Activated naive CD4-positive, alpha-beta T cell treated with anti-CD3 and anti-CD28 coated beads, Interleukin-2, amount 10 ng/mL, durations not matched to agents 7 days and 5 days (primary cell): ENCODE results near the gene COL13A1.

ENCODE experiments used
- CTCF ChIA-PET: fragments of 350-600 bp; sonication (Branson Sonifier 250); formaldehyde crosslinking; loops from one replicate; lab custom pipeline; 2021; ENCODE audit warnings: antibody characterized with exemption; lab: Charles Lee
- DNase-seq: peaks from one replicate; pipeline ENCODE4 v3.0.0-alpha.2; 2020
- H3K27ac Mint-ChIP-seq: one replicate; pipeline ENCODE4 v1.8.0; 2021; ENCODE audit warnings: mild to moderate bottlenecking, moderate library complexity, mixed read lengths
- H3K27me3 Mint-ChIP-seq: one replicate; pipeline ENCODE4 v1.8.0; 2021; ENCODE audit warnings: mild to moderate bottlenecking, mixed read lengths
- H3K36me3 Mint-ChIP-seq: one replicate; pipeline ENCODE4 v1.8.0; 2021; ENCODE audit warnings: mixed read lengths
- H3K4me1 Mint-ChIP-seq: one replicate; pipeline ENCODE4 v1.8.0; 2021; ENCODE audit warnings: mixed read lengths
- H3K4me3 Mint-ChIP-seq: one replicate; pipeline ENCODE4 v1.8.0; 2021; ENCODE audit warnings: mild to moderate bottlenecking, moderate library complexity, mixed read lengths
- H3K9me3 Mint-ChIP-seq: one replicate; pipeline ENCODE4 v1.8.0; 2021; ENCODE audit warnings: mixed read lengths

Gene COL13A1

GRCh38 chr10:69800665-69801064, 1.0 kb upstream of the COL13A1 start:
- CTCF ChIA-PET, result interaction anchor here (0.7 to 4.7 kb wide), 9 partner anchors 8 to 285 kb away, joined by 3 to 29 read pairs (median 4); no protein-coding TSS in a partner anchor
- Mint-ChIP-seq H3K27ac (no peak overlapping the region), H3K36me3 (no peaks in the 10 kb centered on the region), H3K9me3 (peaks cover 3% of the 10 kb centered on the region), H3K4me3 (no peak overlapping the region), H3K27me3 (peaks cover 88% of the 10 kb centered on the region), H3K4me1 (peaks cover 14% of the 10 kb centered on the region)
- DNase-seq, result no peak

DNA sequence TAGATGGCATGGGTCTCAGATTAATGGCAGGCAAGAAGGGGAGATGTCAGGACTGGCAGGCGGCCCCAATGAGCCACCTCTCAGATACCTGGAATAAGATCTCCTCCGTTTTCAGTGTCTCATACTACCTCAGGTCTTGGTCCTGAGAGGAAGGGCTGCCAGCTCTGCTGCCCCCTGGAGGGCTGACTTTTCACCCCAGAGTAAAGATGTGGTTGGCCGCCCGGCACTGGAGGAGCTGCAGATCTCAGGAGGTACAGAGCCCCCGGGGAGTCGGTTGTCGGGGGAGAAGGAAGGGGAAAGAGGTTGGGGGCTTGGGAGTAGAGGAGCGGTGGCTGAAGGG, 642 bp upstream of the COL13A1 start:
- no peaks in the 10 kb centered on the region for H3K36me3 Mint-ChIP-seq
- H3K9me3 Mint-ChIP-seq, result peaks cover 3% of the 10 kb centered on the region
- CTCF ChIA-PET, result interaction anchor here (0.6 to 4.7 kb wide), 10 partner anchors 8 to 181 kb away, joined by 3 to 29 read pairs (median 4); no protein-coding TSS in a partner anchor
- no peak overlapping the region for H3K4me3 Mint-ChIP-seq
- H3K27ac Mint-ChIP-seq, result no peak overlapping the region
- peaks cover 92% of the 10 kb centered on the region for H3K27me3 Mint-ChIP-seq
- DNase-seq, result peak; percentile 57
- peaks cover 14% of the 10 kb centered on the region for H3K4me1 Mint-ChIP-seq

DNA sequence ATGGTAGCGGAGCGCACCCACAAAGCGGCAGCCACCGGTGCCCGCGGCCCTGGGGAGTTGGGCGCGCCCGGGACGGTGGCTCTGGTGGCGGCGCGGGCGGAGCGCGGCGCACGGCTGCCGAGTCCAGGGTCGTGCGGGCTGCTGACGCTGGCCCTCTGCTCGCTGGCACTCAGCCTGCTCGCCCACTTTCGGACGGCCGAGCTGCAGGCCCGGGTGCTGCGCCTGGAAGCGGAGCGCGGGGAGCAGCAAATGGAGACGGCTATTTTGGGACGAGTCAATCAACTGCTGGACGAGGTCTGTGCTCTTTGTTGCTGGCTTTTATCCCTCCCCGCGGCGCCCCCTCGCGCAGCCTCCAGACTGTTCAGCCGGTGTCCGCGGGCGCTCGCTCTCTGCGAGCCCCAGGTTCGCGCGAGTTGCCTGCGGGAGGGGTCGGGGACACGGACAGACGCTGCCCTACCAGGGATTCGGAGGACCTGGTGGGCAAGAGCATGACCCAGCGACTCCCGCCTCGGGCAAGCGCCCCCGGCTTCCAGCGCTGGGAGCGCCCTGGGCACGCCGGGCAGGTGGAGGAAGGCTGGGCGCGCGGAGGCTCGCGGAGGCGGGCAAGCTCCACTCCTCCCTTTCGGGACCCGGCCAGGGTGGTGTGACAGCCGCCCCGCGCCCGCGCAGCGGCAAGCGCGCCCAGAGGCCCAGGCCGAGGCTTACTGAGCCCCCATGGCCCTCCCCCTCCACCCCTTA, 887 bp downstream of the COL13A1 start:
- DNase-seq, result no peak
- Mint-ChIP-seq H3K27me3 (peaks cover 86% of the 10 kb centered on the region), H3K36me3 (no peaks in the 10 kb centered on the region), H3K4me1 (peaks cover 14% of the 10 kb centered on the region), H3K9me3 (no peaks in the 10 kb centered on the region), H3K27ac (no peak overlapping the region), H3K4me3 (no peak overlapping the region)
- CTCF ChIA-PET, result interaction anchor here (1.5 kb wide), 1 partner anchor 86 kb away, joined by 3 read pairs; no protein-coding TSS in a partner anchor

GRCh38 chr10:69803809-69804208, 2.1 kb downstream of the COL13A1 start:
- no peak overlapping the region for H3K27ac Mint-ChIP-seq
- peaks cover 11% of the 10 kb centered on the region for H3K4me1 Mint-ChIP-seq
- DNase-seq, result no peak
- H3K27me3 Mint-ChIP-seq, result peaks cover 78% of the 10 kb centered on the region
- CTCF ChIA-PET, result interaction anchor here (1.5 kb wide), 1 partner anchor 110 kb away, joined by 3 read pairs; no protein-coding TSS in a partner anchor
- H3K9me3 Mint-ChIP-seq, result no peaks in the 10 kb centered on the region
- no peaks in the 10 kb centered on the region for H3K36me3 Mint-ChIP-seq
- no peak overlapping the region for H3K4me3 Mint-ChIP-seq

DNA sequence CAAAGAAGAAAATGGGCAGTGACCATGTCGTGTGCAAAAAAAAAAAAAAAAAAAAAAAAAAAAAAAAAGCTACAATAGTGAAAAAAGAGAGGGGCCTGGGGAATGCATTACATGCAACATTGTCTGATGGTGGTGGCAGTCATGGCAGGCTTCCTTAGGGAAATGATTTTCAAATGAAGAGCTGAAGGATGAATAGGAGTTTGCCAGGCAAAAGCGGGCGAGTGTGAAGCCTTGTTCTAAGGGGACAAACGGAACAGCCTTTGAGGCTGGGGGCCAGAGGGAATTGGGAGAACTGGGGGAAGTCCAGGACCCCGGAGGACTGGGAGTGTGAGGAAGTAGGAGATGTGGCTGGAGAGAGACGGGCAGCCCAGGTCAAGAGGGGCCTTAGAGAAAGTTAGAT, 3.1 kb downstream of the COL13A1 start:
- CTCF ChIA-PET, result interaction anchor here (1.5 kb wide), 1 partner anchor 109 kb away, joined by 3 read pairs; no protein-coding TSS in a partner anchor
- DNase-seq, result no peak
- H3K27ac Mint-ChIP-seq, result no peak overlapping the region
- H3K9me3 Mint-ChIP-seq, result no peaks in the 10 kb centered on the region
- no peaks in the 10 kb centered on the region for H3K36me3 Mint-ChIP-seq
- H3K4me3 Mint-ChIP-seq, result no peak overlapping the region
- peaks cover 11% of the 10 kb centered on the region for H3K4me1 Mint-ChIP-seq
- peaks cover 69% of the 10 kb centered on the region for H3K27me3 Mint-ChIP-seq

- no peak overlapping the region for H3K4me3 Mint-ChIP-seq
- no peaks in the 10 kb centered on the region for H3K36me3 Mint-ChIP-seq
- no peaks in the 10 kb centered on the region for H3K9me3 Mint-ChIP-seq
- CTCF ChIA-PET, result interaction anchor here (0.8 kb wide), 1 partner anchor 152 kb away, joined by 3 read pairs; no protein-coding TSS in a partner anchor
- DNase-seq, result no peak
- H3K27me3 Mint-ChIP-seq, result peaks cover 45% of the 10 kb centered on the region
- H3K4me1 Mint-ChIP-seq, result peaks cover under 1% of the 10 kb centered on the region
- no peak overlapping the region for H3K27ac Mint-ChIP-seq
These were observed 5.4 kb downstream of the COL13A1 start for GRCh38 chr10:69807122-69807521.

DNA sequence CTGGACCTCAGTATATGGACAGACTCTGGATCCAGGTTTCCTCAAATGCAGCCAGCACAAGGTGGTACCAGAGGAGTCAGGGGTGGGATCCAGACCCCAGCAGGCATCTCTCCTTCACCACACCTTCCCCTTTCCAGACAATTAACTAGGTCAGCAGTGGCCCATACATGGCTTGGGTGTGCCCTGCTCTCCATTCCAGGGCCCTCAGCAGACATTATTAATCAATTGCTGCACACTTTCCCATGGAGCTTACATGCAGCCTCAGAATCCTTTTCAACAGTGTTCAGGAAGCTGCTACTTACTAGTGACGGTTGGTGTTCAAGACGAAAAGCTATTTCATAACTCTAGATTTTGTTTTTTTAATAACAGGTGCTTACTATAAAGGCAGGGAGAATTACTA, 6.0 kb downstream of the COL13A1 start:
- CTCF ChIA-PET, result interaction anchor here (0.8 kb wide), 1 partner anchor 151 kb away, joined by 3 read pairs; no protein-coding TSS in a partner anchor
- Mint-ChIP-seq H3K27ac (no peak overlapping the region), H3K36me3 (no peaks in the 10 kb centered on the region), H3K27me3 (peaks cover 40% of the 10 kb centered on the region), H3K4me1 (no peaks in the 10 kb centered on the region), H3K4me3 (no peak overlapping the region), H3K9me3 (no peaks in the 10 kb centered on the region)
- no peak for DNase-seq

- no peak overlapping the region for H3K4me3 Mint-ChIP-seq
- peaks cover 23% of the 10 kb centered on the region for H3K27me3 Mint-ChIP-seq
- no peaks in the 10 kb centered on the region for H3K36me3 Mint-ChIP-seq
- H3K4me1 Mint-ChIP-seq, result no peaks in the 10 kb centered on the region
- no peaks in the 10 kb centered on the region for H3K9me3 Mint-ChIP-seq
- no peak overlapping the region for H3K27ac Mint-ChIP-seq
- no peak for DNase-seq
- CTCF ChIA-PET, result interaction anchor here (0.9 kb wide), 1 partner anchor 9 kb away, joined by 5 read pairs; no protein-coding TSS in a partner anchor
These were observed 7.6 kb downstream of the COL13A1 start for GRCh38 chr10:69809318-69809717.

DNA sequence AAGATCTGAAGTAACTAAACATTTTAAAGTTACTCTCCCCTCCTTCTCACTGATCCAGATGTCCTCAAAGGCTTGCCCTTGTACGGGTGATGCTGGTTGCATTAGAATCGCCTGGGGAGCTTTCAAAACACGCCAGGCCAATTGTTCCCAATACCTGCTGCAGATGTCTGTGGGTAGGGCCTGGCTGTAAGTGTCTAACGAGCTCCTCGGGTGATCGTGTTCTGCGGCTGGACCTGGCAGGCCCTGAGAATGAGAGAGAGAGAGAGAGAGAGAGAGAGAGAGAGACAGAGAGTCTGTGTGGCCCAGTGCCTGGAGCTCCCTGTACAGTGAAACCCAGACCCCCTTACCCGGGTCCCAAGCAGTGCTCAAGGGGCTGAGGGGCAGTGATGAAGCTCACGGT, 8.4 kb downstream of the COL13A1 start:
- Mint-ChIP-seq H3K27ac (no peak overlapping the region), H3K36me3 (no peaks in the 10 kb centered on the region), H3K9me3 (no peaks in the 10 kb centered on the region), H3K4me3 (no peak overlapping the region), H3K4me1 (no peaks in the 10 kb centered on the region), H3K27me3 (peaks cover 16% of the 10 kb centered on the region)
- CTCF ChIA-PET, result no interaction called here
- no peak for DNase-seq

GRCh38 chr10:69810675-69811397, 9.1 kb downstream of the COL13A1 start:
- no peaks in the 10 kb centered on the region for H3K36me3 Mint-ChIP-seq
- H3K4me3 Mint-ChIP-seq, result no peak overlapping the region
- H3K27ac Mint-ChIP-seq, result no peak overlapping the region
- CTCF ChIA-PET, result no interaction called here
- no peaks in the 10 kb centered on the region for H3K9me3 Mint-ChIP-seq
- DNase-seq, result no peak
- peaks cover 8% of the 10 kb centered on the region for H3K27me3 Mint-ChIP-seq
- no peaks in the 10 kb centered on the region for H3K4me1 Mint-ChIP-seq

DNA sequence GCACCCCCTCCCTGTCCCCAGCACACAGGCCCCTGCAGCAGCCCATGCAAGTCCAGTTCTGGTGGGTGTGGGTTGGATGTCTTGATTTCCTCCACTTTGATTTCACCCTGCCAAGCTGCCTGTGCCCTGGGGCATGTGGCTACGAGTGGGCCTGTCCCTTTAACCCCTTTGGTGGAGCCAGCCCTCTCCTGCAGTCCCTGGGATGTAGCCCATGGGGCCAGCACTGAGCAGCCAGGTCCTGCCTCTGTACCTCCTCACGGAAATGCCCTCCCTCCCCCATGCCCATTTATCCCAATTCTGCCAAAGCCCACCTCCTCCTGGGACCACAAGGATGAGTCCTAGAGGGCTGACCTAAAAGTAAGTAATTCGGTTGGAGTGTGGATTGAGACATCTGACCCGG, 11.9 kb downstream of the COL13A1 start:
- no peak overlapping the region for H3K27ac Mint-ChIP-seq
- H3K36me3 Mint-ChIP-seq, result no peaks in the 10 kb centered on the region
- H3K4me3 Mint-ChIP-seq, result no peak overlapping the region
- CTCF ChIA-PET, result no interaction called here
- H3K27me3 Mint-ChIP-seq, result peaks cover 18% of the 10 kb centered on the region
- no peaks in the 10 kb centered on the region for H3K9me3 Mint-ChIP-seq
- no peak for DNase-seq
- peaks cover 18% of the 10 kb centered on the region for H3K4me1 Mint-ChIP-seq

- no peak for DNase-seq
- no peak overlapping the region for H3K27ac Mint-ChIP-seq
- peaks cover 18% of the 10 kb centered on the region for H3K4me1 Mint-ChIP-seq
- CTCF ChIA-PET, result no interaction called here
- peaks cover 18% of the 10 kb centered on the region for H3K27me3 Mint-ChIP-seq
- no peak overlapping the region for H3K4me3 Mint-ChIP-seq
- H3K9me3 Mint-ChIP-seq, result no peaks in the 10 kb centered on the region
- no peaks in the 10 kb centered on the region for H3K36me3 Mint-ChIP-seq
These were observed 12.5 kb downstream of the COL13A1 start for GRCh38 chr10:69814251-69814650.

DNA sequence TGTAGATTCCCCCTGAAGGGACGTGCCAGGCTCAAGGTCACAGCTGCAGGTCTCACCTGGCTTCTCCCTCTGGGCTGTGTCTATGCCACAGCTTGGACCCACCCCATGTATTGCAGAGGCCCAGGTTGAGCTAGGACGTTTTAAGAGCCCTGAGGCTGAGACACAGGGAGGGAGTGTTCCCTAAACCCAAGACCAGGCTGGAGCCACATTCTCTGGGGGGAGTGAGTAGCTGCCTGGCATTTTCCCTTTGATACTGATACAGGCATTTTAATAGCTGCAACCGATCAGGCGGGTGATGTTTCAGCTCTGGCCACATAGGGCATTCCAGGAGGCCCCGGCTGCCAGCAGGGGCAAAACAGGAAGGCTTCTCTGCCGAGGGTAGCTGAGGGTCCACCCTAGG, 13.4 kb downstream of the COL13A1 start:
- H3K4me3 Mint-ChIP-seq, result no peak overlapping the region
- no peak overlapping the region for H3K27ac Mint-ChIP-seq
- no peaks in the 10 kb centered on the region for H3K9me3 Mint-ChIP-seq
- no peak for DNase-seq
- peaks cover 18% of the 10 kb centered on the region for H3K27me3 Mint-ChIP-seq
- no peaks in the 10 kb centered on the region for H3K36me3 Mint-ChIP-seq
- peaks cover 24% of the 10 kb centered on the region for H3K4me1 Mint-ChIP-seq
- CTCF ChIA-PET, result no interaction called here

GRCh38 chr10:69816521-69816920, 14.8 kb downstream of the COL13A1 start:
- peaks cover 24% of the 10 kb centered on the region for H3K4me1 Mint-ChIP-seq
- no peaks in the 10 kb centered on the region for H3K9me3 Mint-ChIP-seq
- CTCF ChIA-PET, result no interaction called here
- H3K4me3 Mint-ChIP-seq, result no peak overlapping the region
- no peaks in the 10 kb centered on the region for H3K36me3 Mint-ChIP-seq
- peaks cover 18% of the 10 kb centered on the region for H3K27me3 Mint-ChIP-seq
- DNase-seq, result no peak
- no peak overlapping the region for H3K27ac Mint-ChIP-seq
